H1 (cell line): ENCODE measurements around the gene LAIR1. TPM values are rescaled to one million over a fixed set of nuclear protein-coding genes. Genes with fewer than 3 reads are reported as not detected.

Source experiments
- CTCF ChIA-PET: fragments of 300-600 bp; sonication (Branson Sonifier 250); formaldehyde crosslinking; loops from one replicate; lab custom pipeline; 2021; ENCODE audit not compliant: partially characterized antibody; lab: Charles Lee
- POLR2A ChIA-PET: fragments of 300-600 bp; sonication (Branson Sonifier 250); formaldehyde crosslinking; loops from one replicate; lab custom pipeline; 2021; ENCODE audit warnings: inconsistent platforms; ENCODE audit not compliant: partially characterized antibody; lab: Charles Lee
- DNase-seq, 2 experiments: peaks; one replicate each; pipeline versions ENCODE4 v3.0.0 to v3.0.0-alpha.2; 2010 to 2022; ENCODE audit warnings: low spot score in 2 of 2, low read depth in 1 of 2, mixed read lengths in 1 of 2
- FAIRE-seq: peaks from 2 replicates; lab custom pipeline; 2011; peaks lifted over from hg19 to GRCh38; lab: Jason Lieb, UNC
- H2AFZ ChIP-seq: 2 replicates; pipeline ENCODE4 v1.8.1; 2012; ENCODE audit warnings: low read length, inconsistent platforms
- H2AK5ac ChIP-seq: 2 replicates; pipeline ENCODE4 v1.6.1; 2013; ENCODE audit warnings: low read depth, low read length
- H2BK120ac ChIP-seq: replicated peaks from 2 replicates; pipeline ENCODE3; 2013; ENCODE audit warnings: low read depth, low read length, inconsistent platforms
- H2BK12ac ChIP-seq: 2 replicates; pipeline ENCODE4 v1.6.1; 2013; ENCODE audit warnings: low read depth, low read length
- H2BK15ac ChIP-seq: 2 replicates; pipeline ENCODE4 v1.6.1; 2013; ENCODE audit warnings: low read length
- H2BK20ac ChIP-seq: 2 replicates; pipeline ENCODE4 v1.6.1; 2013; ENCODE audit warnings: low read length
- H2BK5ac ChIP-seq: 2 replicates; pipeline ENCODE4 v1.6.1; 2013; ENCODE audit warnings: low read depth, low read length
- H3K14ac ChIP-seq: 2 replicates; pipeline ENCODE4 v1.6.1; 2013; ENCODE audit warnings: inconsistent platforms; ENCODE audit not compliant: insufficient read length
- H3K18ac ChIP-seq: 2 replicates; pipeline ENCODE4 v1.6.1; 2013; ENCODE audit warnings: low read length; ENCODE audit errors: extremely low read depth
- H3K23ac ChIP-seq: 2 replicates; pipeline ENCODE4 v1.6.1; 2013; ENCODE audit warnings: inconsistent platforms; ENCODE audit not compliant: insufficient read length
- H3K23me2 ChIP-seq: 2 replicates; pipeline ENCODE4 v1.6.1; 2013; ENCODE audit warnings: low read depth, low read length
- H3K27ac ChIP-seq: 2 replicates; pipeline ENCODE4 v1.6.1; 2011; ENCODE audit warnings: low read depth, low read length, inconsistent platforms
- H3K27me3 ChIP-seq, 4 experiments: replicated peaks in 1 of 4; 1 replicate in 1 of 4; 2 replicates in 3 of 4; pipeline versions ENCODE4 v1.6.1 to v1.8.1; 2011 to 2013; ENCODE audit warnings: low read length in 3 of 4, mild to moderate bottlenecking in 3 of 4, inconsistent platforms in 2 of 4, mixed read lengths in 2 of 4, moderate library complexity in 1 of 4; ENCODE audit not compliant: control insufficient read depth in 3 of 4, insufficient read depth in 3 of 4; ENCODE audit errors: extremely low read depth in 1 of 4
- H3K36me3 ChIP-seq, 4 experiments: 2 replicates each; pipeline versions ENCODE4 v1.6.1 to v1.8.1; 2011 to 2013; ENCODE audit warnings: mild to moderate bottlenecking in 4 of 4, low read length in 3 of 4, moderate library complexity in 2 of 4, control low read depth in 1 of 4, inconsistent platforms in 1 of 4; ENCODE audit not compliant: insufficient read depth in 4 of 4, control insufficient read depth in 2 of 4
- H3K4ac ChIP-seq: replicated peaks from 2 replicates; pipeline ENCODE3; 2013; ENCODE audit warnings: low read length, low read depth, mixed read lengths, inconsistent platforms; ENCODE audit not compliant: insufficient read length
- H3K4me1 ChIP-seq, 4 experiments: replicated peaks in 1 of 4; 1 replicate in 1 of 4; 2 replicates in 3 of 4; pipeline versions ENCODE4 v1.6.1 to v1.8.1; 2011 to 2013; ENCODE audit warnings: low read length in 3 of 4, inconsistent platforms in 2 of 4, mixed read lengths in 1 of 4; ENCODE audit not compliant: insufficient read depth in 4 of 4, control insufficient read depth in 3 of 4
- H3K4me2 ChIP-seq, 2 experiments: 2 replicates each; pipeline versions ENCODE4 v1.6.1 to v1.8.1; 2011 to 2013; ENCODE audit warnings: low read depth in 2 of 2, low read length in 2 of 2, control low read depth in 1 of 2, inconsistent platforms in 1 of 2, mild to moderate bottlenecking in 1 of 2; ENCODE audit not compliant: insufficient read depth in 1 of 2
- H3K4me3 ChIP-seq, 4 experiments: fragments of 200-600, 300-600 bp in 1 of 4; sonication (generic), shearing (Covaris generic), sonication (Bioruptor Twin) in 1 of 4; 2 replicates each; pipeline versions ENCODE4 v1.5.1 to v1.8.1; 2011 to 2016; ENCODE audit warnings: low read length in 4 of 4, low read depth in 3 of 4, control low read depth in 2 of 4, inconsistent platforms in 2 of 4, mild to moderate bottlenecking in 2 of 4, mixed read lengths in 1 of 4, moderate library complexity in 1 of 4; ENCODE audit not compliant: insufficient read depth in 2 of 4; ENCODE audit errors: extremely low read depth in 1 of 4
- H3K56ac ChIP-seq: replicated peaks from 2 replicates; pipeline ENCODE3; 2013; ENCODE audit warnings: low read depth, mild to moderate bottlenecking, mixed read lengths, low read length, inconsistent platforms; ENCODE audit not compliant: insufficient read length
- H3K79me1 ChIP-seq: 2 replicates; pipeline ENCODE4 v1.6.1; 2013; ENCODE audit warnings: low read depth, low read length, control low read depth
- H3K79me2 ChIP-seq, 2 experiments: 2 replicates each; pipeline versions ENCODE4 v1.6.1 to v1.8.1; 2012 to 2013; ENCODE audit warnings: low read length in 2 of 2, mild to moderate bottlenecking in 2 of 2, inconsistent platforms in 1 of 2; ENCODE audit not compliant: insufficient read depth in 2 of 2, control insufficient read depth in 1 of 2
- H3K9ac ChIP-seq, 4 experiments: replicated peaks in 1 of 4; 1 replicate in 1 of 4; 2 replicates in 3 of 4; pipeline versions ENCODE4 v1.6.1 to v1.8.1; 2011 to 2013; ENCODE audit warnings: low read depth in 3 of 4, low read length in 3 of 4, control low read depth in 2 of 4, mild to moderate bottlenecking in 2 of 4, moderate library complexity in 2 of 4, inconsistent platforms in 1 of 4; ENCODE audit errors: extremely low read depth in 1 of 4
- H3K9me3 ChIP-seq, 2 experiments: 2 replicates each; pipeline versions ENCODE4 v1.6.1 to v1.8.1; 2012 to 2013; ENCODE audit warnings: mild to moderate bottlenecking in 2 of 2, moderate library complexity in 2 of 2, control low read depth in 1 of 2, inconsistent platforms in 1 of 2, low read depth in 1 of 2, low read length in 1 of 2, mixed read lengths in 1 of 2; ENCODE audit not compliant: insufficient read depth in 2 of 2
- H4K20me1 ChIP-seq, 2 experiments: replicated peaks in 1 of 2; 2 replicates each; pipeline versions ENCODE3 to v1.8.1; 2011 to 2013; ENCODE audit warnings: inconsistent platforms in 2 of 2, low read length in 2 of 2, mild to moderate bottlenecking in 1 of 2; ENCODE audit not compliant: insufficient read depth in 2 of 2, control insufficient read depth in 1 of 2
- H4K5ac ChIP-seq: 2 replicates; pipeline ENCODE4 v1.6.1; 2013; ENCODE audit warnings: low read length, low read depth, mixed read lengths, inconsistent platforms; ENCODE audit not compliant: insufficient read length
- H4K8ac ChIP-seq: 2 replicates; pipeline ENCODE4 v1.8.0; 2013; ENCODE audit warnings: mild to moderate bottlenecking, moderate library complexity, low read length, inconsistent platforms; ENCODE audit not compliant: insufficient read depth; ENCODE audit errors: extremely low read depth
- H4K91ac ChIP-seq: replicated peaks from 2 replicates; pipeline ENCODE3; 2013; ENCODE audit warnings: low read length, mixed read lengths, inconsistent platforms; ENCODE audit not compliant: insufficient read length
- CBX5 ChIP-seq: fragments of 300-800, 300-1000 bp; sonication (generic); IDR thresholded peaks from 2 replicates; pipeline ENCODE4 v1.7.1; 2016; ENCODE audit warnings: antibody characterized with exemption, low read length, low read depth
- CTCF ChIP-seq, 3 experiments: IDR thresholded peaks; 1 replicate in 2 of 3; 2 replicates in 1 of 3; pipeline versions ENCODE4 v1.5.1 to v1.6.1; 2011; ENCODE audit warnings: low read length in 3 of 3, mild to moderate bottlenecking in 3 of 3, inconsistent platforms in 2 of 3, low read depth in 1 of 3, moderate library complexity in 1 of 3; ENCODE audit not compliant: insufficient read depth in 1 of 3; ENCODE audit errors: control extremely low read depth in 1 of 3
- POLR2AphosphoS5 ChIP-seq: IDR thresholded peaks from 2 replicates; pipeline ENCODE4 v1.6.1; 2011; ENCODE audit warnings: low read depth, low read length
- SAP30 ChIP-seq: fragments of 300-600 bp; sonication (generic); IDR thresholded peaks from 2 replicates; pipeline ENCODE4 v1.7.1; 2012; ENCODE audit warnings: low read length, moderate library complexity, mild to moderate bottlenecking, inconsistent platforms; ENCODE audit not compliant: insufficient read depth, insufficient replicate concordance
- WGBS, 2 experiments: shearing (Covaris generic) in 1 of 2; methylation state at CpG; one replicate each; pipeline versions ENCODE4 v1.1.6 to v1.1.7; 2013 to 2015; ENCODE audit warnings: low lambda C conversion rate in 2 of 2, mixed read lengths in 2 of 2, inconsistent platforms in 1 of 2, low coverage in 1 of 2, missing lambda C conversion rate in 1 of 2; ENCODE audit not compliant: insufficient replicate concordance in 2 of 2, insufficient coverage in 1 of 2, insufficient read length in 1 of 2; ENCODE audit errors: extremely low coverage in 1 of 2, missing lambda C conversion rate in 1 of 2; 5-methylcytosine and 5-hydroxymethylcytosine counted together
- polyA plus RNA-seq, 7 experiments: library from polyadenylated mRNA; depleted of rRNA in 3 of 7; stranded (reverse) in 5 of 7; unstranded in 2 of 7; fragments of >200 nt in 5 of 7; fragments of 200-250 nt in 2 of 7; gene quantifications; 1 replicate in 5 of 7; 2 replicates in 1 of 7; 4 replicates in 1 of 7; pipeline versions ENCODE4 v1.2.1 to v1.2.3, GENCODE V29; 2011 to 2013; ENCODE audit warnings: missing spikeins in 2 of 7, mixed read lengths in 2 of 7
- total RNA-seq: library from RNA; stranded (reverse); fragmentation: NEBNext Ultra II Directional; extraction: Animal tissue kit (Norgen Biotek cat#: 25700); gene quantifications from 2 replicates; pipeline ENCODE4 v1.2.1, GENCODE V29; 2021

LAIR1 gene
- total and polyA plus RNA-seq, 2 of the 8 experiments (the other 6 are each of a cell fraction or from before 2014, with no cell fraction given) = 0.18 TPM; not detected in 1

DNA sequence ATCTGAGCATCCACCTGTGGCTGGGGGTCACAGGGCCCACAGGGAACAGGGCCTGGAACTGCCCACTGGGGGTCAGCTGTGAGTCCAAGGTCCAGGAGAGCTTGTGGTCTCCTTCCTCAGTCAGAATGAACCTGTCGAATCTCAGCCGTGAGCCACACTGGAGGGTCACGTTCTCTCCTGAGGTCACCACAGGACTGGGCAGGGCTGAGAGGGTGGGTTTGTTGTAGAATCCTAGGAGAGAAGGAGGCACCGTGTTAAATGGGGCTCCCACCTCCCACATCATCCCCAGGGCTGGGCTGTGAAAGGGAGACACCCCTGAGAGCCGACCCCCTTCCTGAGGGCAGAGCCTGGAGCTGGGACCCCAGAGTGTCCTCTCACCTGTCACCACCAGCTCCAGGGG, 53.2 kb downstream of the LAIR1 start:
- Histone ChIP-seq H3K27me3 (no peaks in the 10 kb centered on the region), H3K4me2 (no peak overlapping the region), H3K79me1 (no peaks in the 10 kb centered on the region), H3K23me2 (no peaks in the 10 kb centered on the region), H2AFZ (no peak overlapping the region), H2BK120ac (no peak overlapping the region), H2BK15ac (no peak overlapping the region), H3K23ac (no peak overlapping the region), H4K5ac (no peak overlapping the region), H3K36me3 (no peaks in the 10 kb centered on the region), H3K18ac (no peak overlapping the region), H3K4me3 (no peak overlapping the region), H3K9me3 (no peaks in the 10 kb centered on the region), H3K4ac (no peak overlapping the region), H3K56ac (no peak overlapping the region), H2BK12ac (no peak overlapping the region), H3K9ac (no peak overlapping the region), H3K27ac (no peak overlapping the region), H2BK5ac (no peak overlapping the region), H3K4me1 (no peaks in the 10 kb centered on the region), H2AK5ac (no peak overlapping the region), H4K20me1 (peaks cover 0 to 1% of the 10 kb centered on the region in 2 experiments), H3K79me2 (no peaks in the 10 kb centered on the region), H4K91ac (no peak overlapping the region), H2BK20ac (no peak overlapping the region), H4K8ac (no peak overlapping the region), H3K14ac (no peak overlapping the region)
- POLR2A ChIA-PET = interaction anchor here (1.3 kb wide), 1 partner anchor 100 kb away, joined by 3 read pairs; no protein-coding TSS in a partner anchor
- WGBS, 2 experiments = 78% methylated on average over 5 of the region's 5 CpGs; no CpG with 5 or more reads in 1 of the 2 experiments
- FAIRE-seq = no peak
- CTCF ChIA-PET = no interaction called here
- peak in 1 of 3 experiments; percentile 13; a peak in 1 of 4 replicates for TF ChIP-seq CTCF (IDR thresholded peaks at IDR 0.05; ENCODE audit: control extremely low read depth in 1 of 3, insufficient read depth in 1 of 3, low read depth in 1 of 3, low read length in 3 of 3)
- no peak for TF ChIP-seq SAP30
- TF ChIP-seq POLR2AphosphoS5 = no peak
- TF ChIP-seq CBX5 = no peak
- no peak for DNase-seq
